Measurements from ENCODE around the gene DDX46.

DDX46 gene

DNA sequence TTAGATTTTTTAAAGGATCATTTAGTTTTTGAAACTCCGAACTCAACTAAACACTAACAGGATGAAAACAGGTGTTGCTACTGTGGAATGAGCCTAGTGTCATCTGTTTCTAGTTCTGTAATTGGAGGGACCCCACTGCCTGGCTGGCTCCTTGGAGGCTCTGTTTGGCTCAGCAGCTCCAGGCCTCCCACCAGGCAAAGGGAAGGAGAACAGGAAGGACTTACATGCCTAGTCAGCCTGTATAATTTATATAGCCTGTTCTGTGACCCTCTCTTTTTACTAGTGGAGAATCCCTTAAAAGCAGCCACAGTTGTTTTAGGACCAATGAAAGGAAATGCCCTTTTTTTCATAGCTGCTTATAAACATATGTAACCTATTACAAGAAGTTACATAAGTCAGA lies 66.1 kb downstream of the DDX46 start:
- no peak overlapping the region for H3K4me2 ChIP-seq
- no peak overlapping the region for H2AFZ ChIP-seq (ENCODE audit: low read depth)
- no peaks in the 10 kb centered on the region; the same call in 1 of the 2 replicates for H3K36me3 ChIP-seq (ENCODE audit: insufficient read depth)

DNA sequence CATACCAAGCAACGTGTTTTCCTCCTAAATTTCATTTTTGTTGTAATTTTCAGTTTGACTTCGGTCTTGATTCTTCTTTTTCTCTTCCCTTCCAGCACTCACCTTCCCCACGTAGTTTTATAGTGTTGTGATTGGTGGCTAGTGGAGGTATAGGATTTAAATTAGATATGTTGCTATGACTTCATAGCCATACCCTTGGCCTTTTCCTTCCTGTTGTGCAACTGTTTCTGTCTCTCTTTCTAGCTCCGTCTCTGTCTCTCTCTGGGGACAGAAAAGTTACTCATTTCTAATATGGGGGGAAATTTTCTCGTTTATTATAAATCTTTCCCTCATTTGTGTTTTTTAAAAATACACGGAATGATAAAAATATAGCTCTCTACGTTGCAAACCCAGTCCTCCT lies 66.6 kb downstream of the DDX46 start:
- Histone ChIP-seq H3K4me3 (IDR thresholded peaks at IDR 0.05; ENCODE audit: insufficient read depth, low read depth, low read length) (no peak overlapping the region), H3K4me1 (ENCODE audit: low read depth, poor library complexity, severe bottlenecking) (no peaks in the 10 kb centered on the region), H2AFZ (ENCODE audit: low read depth) (no peak overlapping the region), H3K27ac (no peak overlapping the region), H4K20me1 (ENCODE audit: insufficient read depth) (no peaks in the 10 kb centered on the region), H3K9ac (no peak overlapping the region), H3K27me3 (ENCODE audit: insufficient read depth, low read depth) (no peaks in the 10 kb centered on the region), H3K4me2 (no peak overlapping the region), H3K36me3 (ENCODE audit: insufficient read depth) (no peaks in the 10 kb centered on the region; the same call in 1 of the 2 replicates), H3K79me2 (ENCODE audit: insufficient read depth, low read depth) (no peaks in the 10 kb centered on the region)
- TF ChIP-seq, protein P1, sequence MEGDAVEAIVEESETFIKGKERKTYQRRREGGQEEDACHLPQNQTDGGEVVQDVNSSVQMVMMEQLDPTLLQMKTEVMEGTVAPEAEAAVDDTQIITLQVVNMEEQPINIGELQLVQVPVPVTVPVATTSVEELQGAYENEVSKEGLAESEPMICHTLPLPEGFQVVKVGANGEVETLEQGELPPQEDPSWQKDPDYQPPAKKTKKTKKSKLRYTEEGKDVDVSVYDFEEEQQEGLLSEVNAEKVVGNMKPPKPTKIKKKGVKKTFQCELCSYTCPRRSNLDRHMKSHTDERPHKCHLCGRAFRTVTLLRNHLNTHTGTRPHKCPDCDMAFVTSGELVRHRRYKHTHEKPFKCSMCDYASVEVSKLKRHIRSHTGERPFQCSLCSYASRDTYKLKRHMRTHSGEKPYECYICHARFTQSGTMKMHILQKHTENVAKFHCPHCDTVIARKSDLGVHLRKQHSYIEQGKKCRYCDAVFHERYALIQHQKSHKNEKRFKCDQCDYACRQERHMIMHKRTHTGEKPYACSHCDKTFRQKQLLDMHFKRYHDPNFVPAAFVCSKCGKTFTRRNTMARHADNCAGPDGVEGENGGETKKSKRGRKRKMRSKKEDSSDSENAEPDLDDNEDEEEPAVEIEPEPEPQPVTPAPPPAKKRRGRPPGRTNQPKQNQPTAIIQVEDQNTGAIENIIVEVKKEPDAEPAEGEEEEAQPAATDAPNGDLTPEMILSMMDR (conservative IDR thresholded peaks at IDR 0.05; ENCODE audit: low read depth, low read length) = no peak

More for the DNA sequence above, 66.1 kb downstream of the DDX46 start:
- H3K27me3 ChIP-seq (ENCODE audit: insufficient read depth, low read depth) = no peaks in the 10 kb centered on the region
- TF ChIP-seq, protein P1 (conservative IDR thresholded peaks at IDR 0.05; ENCODE audit: low read depth, low read length) = no peak
- H3K27ac ChIP-seq = no peak overlapping the region
- no peaks in the 10 kb centered on the region for H3K79me2 ChIP-seq (ENCODE audit: insufficient read depth, low read depth)
- H4K20me1 ChIP-seq (ENCODE audit: insufficient read depth) = no peaks in the 10 kb centered on the region
- no peak overlapping the region for H3K4me3 ChIP-seq (IDR thresholded peaks at IDR 0.05; ENCODE audit: insufficient read depth, low read depth, low read length)
- H3K9ac ChIP-seq = no peak overlapping the region
- no peaks in the 10 kb centered on the region for H3K4me1 ChIP-seq (ENCODE audit: low read depth, poor library complexity, severe bottlenecking)

DNA sequence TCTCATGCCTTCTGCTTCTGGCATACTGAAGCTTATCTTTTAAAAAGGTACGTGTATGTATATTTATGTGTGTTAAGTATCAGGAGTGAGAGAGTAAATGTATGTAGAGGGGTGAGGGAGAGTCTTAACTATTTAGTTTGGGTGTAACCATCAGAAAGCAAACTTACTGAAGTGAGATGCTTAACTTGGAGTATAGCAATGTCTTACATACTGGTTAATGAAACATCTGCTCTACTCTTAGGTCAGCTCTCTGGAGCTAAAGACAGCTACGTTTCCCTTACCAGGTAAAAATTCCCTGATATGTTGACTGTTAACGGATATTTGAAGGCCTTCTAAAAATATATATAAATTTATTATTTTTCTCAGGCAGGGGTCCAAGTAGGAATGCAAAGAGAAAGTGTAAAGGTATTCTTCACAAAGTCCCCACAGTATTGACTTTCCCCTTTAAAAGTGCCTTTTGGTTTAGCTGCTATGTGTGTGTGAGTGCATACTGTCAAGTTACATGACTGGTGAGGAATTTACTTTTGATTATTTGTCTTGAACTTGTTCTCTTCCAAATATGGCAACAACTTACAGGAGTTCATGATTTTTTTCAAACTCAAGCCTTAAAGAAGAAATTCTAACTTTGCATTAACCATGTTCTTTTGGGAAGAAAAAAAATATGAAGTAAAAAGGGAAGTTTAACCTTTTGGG lies 74.9 kb downstream of the DDX46 start:
- Histone ChIP-seq H3K27ac (no peak overlapping the region), H3K27me3 (ENCODE audit: insufficient read depth, low read depth) (no peaks in the 10 kb centered on the region), H3K4me3 (IDR thresholded peaks at IDR 0.05; ENCODE audit: insufficient read depth, low read depth, low read length) (no peak overlapping the region), H3K4me2 (no peak overlapping the region), H2AFZ (ENCODE audit: low read depth) (no peak overlapping the region), H3K9ac (no peak overlapping the region), H3K79me2 (ENCODE audit: insufficient read depth, low read depth) (no peaks in the 10 kb centered on the region), H3K4me1 (ENCODE audit: low read depth, poor library complexity, severe bottlenecking) (no peaks in the 10 kb centered on the region), H3K36me3 (ENCODE audit: insufficient read depth) (no peaks in the 10 kb centered on the region), H4K20me1 (ENCODE audit: insufficient read depth) (no peaks in the 10 kb centered on the region)
- TF ChIP-seq, protein P1 (conservative IDR thresholded peaks at IDR 0.05; ENCODE audit: low read depth, low read length) = no peak

DNA sequence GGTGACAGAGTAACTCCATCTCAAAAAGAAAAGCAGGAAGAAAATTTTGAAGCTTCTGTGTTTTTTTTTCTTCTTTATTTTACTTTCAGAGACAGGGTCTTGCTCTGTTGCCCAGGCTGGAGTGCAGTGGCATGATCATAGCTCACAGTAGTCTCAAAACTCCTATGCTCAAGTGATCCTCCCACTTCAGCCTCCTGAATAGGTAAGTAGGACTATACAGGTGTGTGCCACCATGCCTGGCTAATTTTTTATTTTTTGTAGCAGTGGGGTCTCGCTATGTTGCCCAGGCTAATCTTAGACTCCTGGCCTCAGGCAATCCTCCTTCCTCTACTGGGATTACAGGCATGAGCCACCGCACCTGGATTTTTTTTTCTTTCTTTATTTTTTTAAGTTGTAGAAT lies 77.0 kb downstream of the DDX46 start:
- no peaks in the 10 kb centered on the region for H3K79me2 ChIP-seq (ENCODE audit: insufficient read depth, low read depth)
- H2AFZ ChIP-seq (ENCODE audit: low read depth) = no peak overlapping the region
- no peaks in the 10 kb centered on the region for H4K20me1 ChIP-seq (ENCODE audit: insufficient read depth)
- no peak overlapping the region for H3K9ac ChIP-seq
- no peak overlapping the region for H3K4me2 ChIP-seq
- H3K27ac ChIP-seq = no peak overlapping the region
- no peaks in the 10 kb centered on the region for H3K4me1 ChIP-seq (ENCODE audit: low read depth, poor library complexity, severe bottlenecking)
- H3K27me3 ChIP-seq (ENCODE audit: insufficient read depth, low read depth) = no peaks in the 10 kb centered on the region
- H3K4me3 ChIP-seq (IDR thresholded peaks at IDR 0.05; ENCODE audit: insufficient read depth, low read depth, low read length) = no peak overlapping the region
- no peaks in the 10 kb centered on the region for H3K36me3 ChIP-seq (ENCODE audit: insufficient read depth)
- TF ChIP-seq, protein P1 (conservative IDR thresholded peaks at IDR 0.05; ENCODE audit: low read depth, low read length) = no peak

Data from KMS-11 (cell line).